ENCODE data around the gene HPS1. TPM values are rescaled to one million over a fixed set of nuclear protein-coding genes. Genes with fewer than 3 reads are reported as not detected.

The HPS1 gene
- 42.3 and 53.4 TPM in 2 replicates for total RNA-seq (ENCODE audit: low replicate concordance)

- DNase-seq (ENCODE audit: low read depth): peak; percentile 68
- peak within 1 kb of the TSS; percentile 83 for H3K4me3 ChIP-seq (ENCODE audit: low read depth, low read length)
- TF ChIP-seq, protein P1, sequence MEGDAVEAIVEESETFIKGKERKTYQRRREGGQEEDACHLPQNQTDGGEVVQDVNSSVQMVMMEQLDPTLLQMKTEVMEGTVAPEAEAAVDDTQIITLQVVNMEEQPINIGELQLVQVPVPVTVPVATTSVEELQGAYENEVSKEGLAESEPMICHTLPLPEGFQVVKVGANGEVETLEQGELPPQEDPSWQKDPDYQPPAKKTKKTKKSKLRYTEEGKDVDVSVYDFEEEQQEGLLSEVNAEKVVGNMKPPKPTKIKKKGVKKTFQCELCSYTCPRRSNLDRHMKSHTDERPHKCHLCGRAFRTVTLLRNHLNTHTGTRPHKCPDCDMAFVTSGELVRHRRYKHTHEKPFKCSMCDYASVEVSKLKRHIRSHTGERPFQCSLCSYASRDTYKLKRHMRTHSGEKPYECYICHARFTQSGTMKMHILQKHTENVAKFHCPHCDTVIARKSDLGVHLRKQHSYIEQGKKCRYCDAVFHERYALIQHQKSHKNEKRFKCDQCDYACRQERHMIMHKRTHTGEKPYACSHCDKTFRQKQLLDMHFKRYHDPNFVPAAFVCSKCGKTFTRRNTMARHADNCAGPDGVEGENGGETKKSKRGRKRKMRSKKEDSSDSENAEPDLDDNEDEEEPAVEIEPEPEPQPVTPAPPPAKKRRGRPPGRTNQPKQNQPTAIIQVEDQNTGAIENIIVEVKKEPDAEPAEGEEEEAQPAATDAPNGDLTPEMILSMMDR (IDR thresholded peaks at IDR 0.05; ENCODE audit: insufficient read depth, low read length): no peak
These were observed at the start of gene HPS1 for GRCh38 chr10:98446661-98447221. HPS1 (minus strand) TSS chr10:98446935; CDS start chr10:98443240, 3,695 bp downstream.

- no peak for DNase-seq (ENCODE audit: low read depth)
- no peak overlapping the region for H3K4me3 ChIP-seq (ENCODE audit: low read depth, low read length)
- TF ChIP-seq, protein P1 (IDR thresholded peaks at IDR 0.05; ENCODE audit: insufficient read depth, low read length): no peak
These were observed 46.0 kb upstream of the HPS1 start for GRCh38 chr10:98492763-98493162.

GRCh38 chr10:98489561-98490481 is 43.1 kb upstream of the HPS1 start:
- H3K4me3 ChIP-seq (ENCODE audit: low read depth, low read length): no peak overlapping the region
- DNase-seq (ENCODE audit: low read depth): no peak
- TF ChIP-seq, protein P1 (IDR thresholded peaks at IDR 0.05; ENCODE audit: insufficient read depth, low read length): no peak

GRCh38 chr10:98488669-98489430 is 42.1 kb upstream of the HPS1 start:
- DNase-seq (ENCODE audit: low read depth): no peak
- no peak overlapping the region for H3K4me3 ChIP-seq (ENCODE audit: low read depth, low read length)
- TF ChIP-seq, protein P1 (IDR thresholded peaks at IDR 0.05; ENCODE audit: insufficient read depth, low read length): no peak

- DNase-seq (ENCODE audit: low read depth): no peak
- TF ChIP-seq, protein P1 (IDR thresholded peaks at IDR 0.05; ENCODE audit: insufficient read depth, low read length): no peak
These were observed 40.9 kb upstream of the HPS1 start for GRCh38 chr10:98487649-98488048.

DNA sequence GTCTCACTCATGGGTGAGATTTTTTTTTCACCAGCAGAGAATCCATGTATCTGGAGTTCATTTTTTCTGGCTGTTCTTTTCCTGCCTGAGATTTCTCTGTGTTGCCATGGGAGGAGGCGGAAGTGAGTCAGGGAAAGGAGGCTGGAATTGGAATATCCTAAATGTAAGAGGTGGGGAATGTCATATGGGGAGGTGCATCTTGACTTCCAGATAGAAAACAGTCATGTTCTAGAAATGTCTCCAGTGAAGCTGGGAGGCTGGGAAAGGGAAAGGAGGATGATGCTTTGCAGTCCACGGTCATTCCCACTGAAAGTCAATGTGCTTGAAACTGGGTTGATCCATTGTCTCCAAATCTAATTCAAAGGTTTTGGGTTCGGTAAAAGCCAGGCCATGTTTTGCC is 39.7 kb upstream of the HPS1 start:
- TF ChIP-seq, protein P1 (IDR thresholded peaks at IDR 0.05; ENCODE audit: insufficient read depth, low read length): no peak
- DNase-seq (ENCODE audit: low read depth): peak; percentile 39
- no peak overlapping the region for H3K4me3 ChIP-seq (ENCODE audit: low read depth, low read length)

More at GRCh38 chr10:98487649-98488048, 40.9 kb upstream of the HPS1 start:
- no peak overlapping the region for H3K4me3 ChIP-seq (ENCODE audit: low read depth, low read length)
